ENCODE results near the gene PPIP5K2.

- TF ChIP-seq, protein P1, sequence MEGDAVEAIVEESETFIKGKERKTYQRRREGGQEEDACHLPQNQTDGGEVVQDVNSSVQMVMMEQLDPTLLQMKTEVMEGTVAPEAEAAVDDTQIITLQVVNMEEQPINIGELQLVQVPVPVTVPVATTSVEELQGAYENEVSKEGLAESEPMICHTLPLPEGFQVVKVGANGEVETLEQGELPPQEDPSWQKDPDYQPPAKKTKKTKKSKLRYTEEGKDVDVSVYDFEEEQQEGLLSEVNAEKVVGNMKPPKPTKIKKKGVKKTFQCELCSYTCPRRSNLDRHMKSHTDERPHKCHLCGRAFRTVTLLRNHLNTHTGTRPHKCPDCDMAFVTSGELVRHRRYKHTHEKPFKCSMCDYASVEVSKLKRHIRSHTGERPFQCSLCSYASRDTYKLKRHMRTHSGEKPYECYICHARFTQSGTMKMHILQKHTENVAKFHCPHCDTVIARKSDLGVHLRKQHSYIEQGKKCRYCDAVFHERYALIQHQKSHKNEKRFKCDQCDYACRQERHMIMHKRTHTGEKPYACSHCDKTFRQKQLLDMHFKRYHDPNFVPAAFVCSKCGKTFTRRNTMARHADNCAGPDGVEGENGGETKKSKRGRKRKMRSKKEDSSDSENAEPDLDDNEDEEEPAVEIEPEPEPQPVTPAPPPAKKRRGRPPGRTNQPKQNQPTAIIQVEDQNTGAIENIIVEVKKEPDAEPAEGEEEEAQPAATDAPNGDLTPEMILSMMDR (IDR thresholded peaks at IDR 0.05), result no peak
- TF ChIP-seq POLR2A (IDR thresholded peaks at IDR 0.05), result no peak
Measured at GRCh38 chr5:103260951-103261350, 140.8 kb downstream of the PPIP5K2 start.

Measured in right lobe of liver (tissue), 4 donors.